G401 (cell line): ENCODE results near the gene INTS13. TPM values are rescaled to one million over a fixed set of nuclear protein-coding genes. Genes with fewer than 3 reads are reported as not detected.
A peak's percentile ranks its signal among the peaks of the same experiment; 100 is the strongest.
"Not testable (repeated sequence)": the region's sequence is repeated elsewhere in the genome, so short reads cannot be mapped to it uniquely, and the experiment has no call there.

Experiments
- DNase-seq: peaks from one replicate; pipeline ENCODE4 v3.0.0-alpha.2; 2015; ENCODE audit warnings: low spot score
- in situ Hi-C: cut with HindIII; loops from 2 replicates; pipeline ENCODE4 v1.10.0; 2016; ENCODE audit warnings: low sequenced_read_pairs, mixed read lengths
- total RNA-seq: library from RNA; depleted of rRNA; stranded (reverse); fragments of >200 nt; shearing (Covaris generic); gene quantifications from 2 replicates; pipeline ENCODE4 v1.2.3, GENCODE V29; 2014; rRNA removed

Gene INTS13
- 48.1 and 58.6 TPM in 2 replicates for total RNA-seq

DNA sequence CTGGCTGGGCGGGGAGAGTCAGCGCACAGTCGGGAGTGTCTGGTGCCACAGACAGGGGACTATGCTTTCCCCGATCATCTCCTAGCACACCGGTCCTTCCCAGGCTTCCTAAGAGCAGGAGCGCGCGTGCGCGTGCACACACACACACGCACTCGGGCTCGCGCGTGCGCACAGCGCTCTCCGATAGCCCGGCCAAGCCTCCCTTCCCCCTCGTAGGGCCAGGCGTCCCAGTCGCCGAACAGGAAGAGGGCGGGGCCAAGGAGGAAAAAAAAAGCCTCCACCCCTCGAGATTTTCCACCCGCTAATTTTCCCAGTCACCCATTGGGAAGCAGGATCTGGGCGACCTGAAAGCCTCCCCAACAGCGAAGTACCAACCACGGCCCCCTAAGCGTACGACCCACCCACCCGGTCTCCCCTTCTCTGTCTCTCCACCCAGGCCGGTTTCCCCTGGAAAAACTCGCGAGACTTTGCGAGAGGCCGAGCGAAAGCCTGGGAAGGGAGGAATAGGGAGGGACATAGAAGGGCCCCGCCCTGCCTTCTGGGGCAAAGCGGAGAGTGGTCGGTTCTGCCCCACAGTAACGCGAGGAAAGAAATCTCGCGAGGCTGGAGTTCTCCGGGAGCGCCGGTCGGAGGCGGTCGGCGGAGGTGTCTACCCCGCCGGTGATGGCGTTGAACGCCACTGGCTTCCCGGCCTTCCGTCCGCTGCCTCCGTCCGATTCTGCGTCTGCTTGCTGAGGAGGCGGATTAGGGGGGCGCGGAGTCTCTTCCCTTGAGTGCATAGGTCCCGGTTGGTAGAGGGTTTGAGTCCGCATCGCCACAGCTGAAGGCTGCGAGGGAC is at the start of gene INTS13, which contains the start of gene FGFR1OP2:
Gene INTS13 (minus strand): TSS at position 119 of the 838 bp plus-strand sequence. CDS start 1,178 bp downstream, outside the sequence.
Gene FGFR1OP2 (plus strand): TSS at position 608 of the 838 bp plus-strand sequence. CDS start 15,689 bp downstream, outside the sequence.
- in situ Hi-C loops = no loop called here

DNA sequence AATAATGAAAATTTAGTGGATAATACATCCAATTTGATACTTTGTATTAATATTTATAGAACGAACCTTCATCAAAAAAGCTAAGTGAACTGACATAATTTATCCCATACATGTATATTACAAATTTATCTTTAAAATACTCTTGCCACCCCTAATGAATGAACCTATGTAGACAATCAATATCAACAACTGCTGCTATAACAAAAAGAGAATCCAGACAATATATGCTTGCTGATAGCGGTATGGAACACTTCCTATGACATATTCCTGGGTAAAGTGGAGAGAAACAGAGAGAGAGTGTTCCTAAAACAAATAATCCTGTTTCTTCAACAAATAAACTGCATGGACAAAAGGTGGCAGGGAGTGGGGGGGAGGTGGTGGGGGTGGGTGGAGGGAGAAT is 45.1 kb upstream of the INTS13 start:
- in situ Hi-C loops = no loop called here
- no peak for DNase-seq

More for the DNA sequence above, at the start of gene INTS13, which contains the start of gene FGFR1OP2:
- peak; percentile 99 for DNase-seq

GRCh38 chr12:26979733-26980132 is 42.0 kb upstream of the INTS13 start:
- no peak for DNase-seq
- in situ Hi-C loops = no loop called here

DNA sequence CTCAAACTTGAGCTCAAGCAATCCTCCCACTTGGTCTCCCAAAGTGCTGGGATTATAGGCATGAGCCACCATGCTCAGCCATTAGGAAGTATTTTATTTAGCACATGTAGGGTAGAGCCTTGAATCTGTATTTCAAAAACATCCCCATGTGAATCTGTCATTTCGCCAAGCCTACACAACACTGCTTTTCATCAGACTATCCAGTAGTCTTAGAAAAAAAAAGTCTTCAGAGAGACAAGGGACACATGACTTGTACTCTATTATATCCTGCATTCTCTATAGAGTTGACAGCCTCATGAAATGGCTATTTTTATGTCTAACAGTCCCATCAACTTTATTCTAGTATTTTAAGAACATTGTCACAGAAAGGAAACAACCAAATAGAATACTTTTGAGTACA is 41.0 kb upstream of the INTS13 start:
- in situ Hi-C loops = no loop called here
- no peak for DNase-seq

GRCh38 chr12:26976687-26977086 is 38.9 kb upstream of the INTS13 start:
- in situ Hi-C loops = no loop called here
- DNase-seq = no peak

DNA sequence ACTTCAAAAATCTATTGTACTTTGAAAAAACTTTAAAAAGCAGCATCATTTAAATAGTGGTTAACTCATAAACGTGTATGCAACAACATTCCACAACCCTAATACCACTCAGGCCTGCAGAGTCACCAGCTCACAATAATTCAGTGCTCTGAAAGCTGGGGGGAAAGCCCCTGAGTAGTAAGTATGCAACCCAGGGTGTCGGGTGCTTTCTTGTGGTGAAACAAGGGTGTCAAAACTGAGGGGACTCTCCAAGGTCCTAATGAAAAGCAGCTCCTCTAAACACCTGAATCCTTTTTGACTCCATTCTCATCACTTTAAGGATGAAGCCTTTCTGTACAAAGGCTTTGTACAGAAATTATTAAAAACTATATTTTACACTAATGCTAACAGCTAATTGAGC is 34.2 kb upstream of the INTS13 start:
- DNase-seq = no peak
- in situ Hi-C loops = no loop called here

DNA sequence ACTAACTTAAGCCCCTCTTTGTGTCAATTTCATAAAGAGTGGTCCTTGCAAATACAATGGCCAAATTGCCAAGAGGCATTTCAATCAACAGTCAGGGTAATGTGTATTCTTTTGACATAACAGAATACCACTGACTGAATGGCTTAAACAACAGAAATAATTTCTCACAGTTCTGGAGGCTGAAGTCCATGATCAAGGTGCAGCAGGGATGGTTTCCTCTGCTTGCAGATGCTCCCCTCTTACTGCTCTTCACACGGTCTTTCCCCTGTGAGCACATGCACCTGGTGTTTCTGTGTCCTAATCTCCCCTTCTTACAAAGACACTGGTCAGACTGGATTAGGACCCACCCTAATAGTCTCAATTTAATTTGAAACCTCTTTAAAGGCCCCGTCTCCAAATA is 32.4 kb upstream of the INTS13 start:
- in situ Hi-C loops = no loop called here
- no peak for DNase-seq

- no peak for DNase-seq
- in situ Hi-C loops = no loop called here
Measured at GRCh38 chr12:26966842-26967241, 29.1 kb upstream of the INTS13 start.

- DNase-seq = no peak
- in situ Hi-C loops = no loop called here
Measured at GRCh38 chr12:26963413-26963812, 25.6 kb upstream of the INTS13 start.

DNA sequence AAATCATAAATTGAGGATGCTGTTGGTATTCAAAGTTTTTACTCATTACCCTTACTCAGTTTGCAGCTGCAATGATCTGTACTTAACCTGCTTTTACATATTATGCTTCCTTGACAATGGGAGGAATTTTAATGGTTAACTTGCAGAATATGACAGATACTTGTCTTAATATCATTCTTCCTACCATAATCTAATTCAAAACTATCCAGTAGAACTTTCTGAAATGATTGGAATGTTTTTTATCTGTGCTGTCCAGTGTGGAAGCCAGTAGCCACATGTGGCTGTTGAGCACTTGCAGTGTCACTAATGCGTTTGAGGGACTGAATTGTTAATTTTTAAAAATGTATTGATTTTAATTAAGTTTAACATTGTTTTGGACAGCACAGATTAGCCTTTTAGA is 24.0 kb upstream of the INTS13 start:
- in situ Hi-C loops = no loop called here
- DNase-seq = no peak

GRCh38 chr12:26961391-26961790 is 23.6 kb upstream of the INTS13 start:
- in situ Hi-C loops, DNase-seq: not testable (repeated sequence)

DNA sequence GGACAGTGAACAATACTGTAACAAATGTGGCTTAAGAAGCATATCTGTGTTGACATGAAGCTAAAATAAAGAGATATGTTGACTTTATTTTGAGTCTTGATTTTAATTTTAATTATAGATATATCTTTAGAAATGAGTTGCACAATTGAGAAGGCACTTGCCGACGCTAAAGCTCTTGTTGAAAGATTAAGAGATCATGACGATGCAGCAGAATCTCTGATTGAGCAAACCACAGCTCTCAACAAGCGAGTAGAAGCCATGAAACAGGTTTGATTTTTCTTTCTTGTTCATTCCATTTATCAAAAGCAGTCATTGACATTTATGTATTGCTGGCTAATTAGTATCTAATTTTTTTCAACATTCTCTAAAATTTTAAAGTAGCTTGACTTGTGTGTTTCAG is 16.2 kb upstream of the INTS13 start:
- in situ Hi-C loops = no loop called here
- no peak for DNase-seq

DNA sequence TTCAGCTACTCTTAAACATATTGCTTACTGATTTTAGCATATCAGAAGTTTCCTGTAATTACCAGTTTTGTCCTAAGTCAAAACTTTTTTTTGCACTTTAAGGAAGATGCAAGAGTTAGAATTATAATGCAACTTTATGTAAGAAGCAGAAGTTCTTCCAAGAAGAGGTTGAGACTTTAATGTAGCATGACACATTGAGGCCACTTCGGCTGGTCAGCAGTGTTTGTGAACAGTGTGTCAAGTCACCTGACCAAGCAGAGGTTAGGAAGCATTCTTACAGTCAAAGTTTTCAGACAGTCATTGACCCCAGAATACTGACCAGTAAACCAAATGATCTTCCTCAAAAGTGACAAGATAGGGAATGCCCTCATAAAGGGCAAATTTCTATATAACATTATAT is 15.7 kb upstream of the INTS13 start:
- DNase-seq = no peak
- in situ Hi-C loops = no loop called here

DNA sequence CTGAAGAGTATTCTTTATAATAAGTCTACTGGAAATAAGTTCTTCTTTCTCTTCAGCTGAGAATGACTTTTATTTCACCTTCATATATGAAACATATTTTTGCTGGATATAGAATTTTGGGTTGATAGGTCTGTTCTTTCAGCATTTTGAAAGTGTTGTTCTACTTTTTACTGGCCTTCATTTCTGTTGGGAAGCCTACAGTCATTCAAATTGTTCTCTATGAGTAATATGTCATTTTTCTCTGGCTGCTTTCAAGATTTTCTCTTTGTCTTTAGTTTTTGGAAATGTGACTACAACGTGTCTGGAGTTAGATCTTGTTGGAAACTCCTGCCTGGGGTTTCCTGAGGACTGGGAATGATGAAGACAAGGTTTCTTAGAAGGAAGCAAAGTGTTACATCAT is 10.5 kb upstream of the INTS13 start:
- DNase-seq = no peak
- in situ Hi-C loops = no loop called here

GRCh38 chr12:26941215-26941594 is 3.4 kb upstream of the INTS13 start:
- in situ Hi-C loops = no loop called here
- DNase-seq = no peak

GRCh38 chr12:26940516-26941214 is 2.9 kb upstream of the INTS13 start:
- DNase-seq = no peak
- in situ Hi-C loops = no loop called here

DNA sequence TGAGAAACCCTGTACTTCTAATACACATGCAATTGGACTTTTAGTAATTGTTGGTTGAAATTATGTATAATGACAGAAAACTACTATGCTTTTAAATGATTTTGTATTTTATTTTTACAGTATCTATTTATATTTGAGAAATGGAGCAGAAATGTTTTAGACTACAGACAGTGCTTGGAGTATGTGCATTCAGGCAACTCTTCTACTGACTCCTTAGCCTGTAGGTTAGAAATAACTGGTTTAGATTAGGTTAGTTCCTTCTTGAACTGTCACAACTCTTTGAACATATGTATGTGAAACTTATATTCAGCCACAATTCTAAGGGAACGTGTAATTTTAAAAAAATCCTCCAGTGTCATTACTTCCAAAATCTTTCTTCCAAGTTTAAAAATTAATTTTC is 2.2 kb upstream of the INTS13 start:
- DNase-seq = no peak
- in situ Hi-C loops = no loop called here

- DNase-seq = peak; percentile 21
- in situ Hi-C loops = no loop called here
Measured at GRCh38 chr12:26939192-26939832, 1.5 kb upstream of the INTS13 start.

- no peak for DNase-seq
Measured at GRCh38 chr12:26938701-26939062, 901 bp upstream of the INTS13 start.

DNA sequence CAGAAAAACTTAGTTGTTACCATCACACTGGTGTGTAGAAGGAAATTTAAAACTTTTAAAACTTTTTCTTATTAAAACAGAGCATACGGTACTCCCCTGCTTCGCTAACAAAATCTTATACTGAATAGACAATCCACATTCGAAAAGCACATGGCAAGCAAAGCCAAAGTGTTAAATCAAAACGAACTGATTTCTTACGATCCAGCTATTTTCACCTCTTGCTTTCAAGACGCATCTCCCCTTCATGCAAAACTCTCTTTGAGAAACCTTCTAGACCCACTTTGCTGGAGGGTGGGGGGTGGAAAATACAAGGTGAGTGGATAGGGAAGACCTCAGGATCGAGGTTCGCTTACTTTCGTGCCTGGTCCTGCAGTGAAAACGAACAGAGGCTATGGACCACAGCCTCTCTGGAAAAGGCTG is 328 bp downstream of the INTS13 start:
- no peak for DNase-seq
- in situ Hi-C loops = no loop called here

More at GRCh38 chr12:26938701-26939062, 901 bp upstream of the INTS13 start:
- in situ Hi-C loops = no loop called here
